Lower leg skin (tissue), 4 donors: ENCODE results near the gene CACNA1F. TPM values are rescaled to one million over a fixed set of nuclear protein-coding genes. Genes with fewer than 3 reads are reported as not detected.

ENCODE experiments used
- DNase-seq, 2 donors: peaks; one replicate each; pipeline ENCODE4 v3.0.0-alpha.2; 2019; ENCODE audit warnings: low spot score in 2 of 2
- H3K4me3 ChIP-seq: fragments of 200-600 bp; sonication (generic); 2 replicates; pipeline ENCODE4 v1.5.1; 2017; ENCODE audit warnings: mild to moderate bottlenecking, low read depth; ENCODE audit not compliant: poor library complexity, severe bottlenecking
- CTCF ChIP-seq, 3 donors: fragments of 450-650 bp; IDR thresholded peaks; one replicate each; pipeline ENCODE4 v1.5.1; 2016; ENCODE audit warnings: antibody characterized with exemption in 3 of 3, mild to moderate bottlenecking in 3 of 3, moderate library complexity in 2 of 3
- POLR2A ChIP-seq, 2 donors: fragments of 450-650 bp; IDR thresholded peaks; one replicate each; pipeline ENCODE4 v1.6.1; 2016 to 2017; ENCODE audit warnings: antibody characterized with exemption in 2 of 2, mild to moderate bottlenecking in 1 of 2, moderate library complexity in 1 of 2
- WGBS, 2 donors: methylation state at CpG; one replicate each; pipeline ENCODE4 v1.1.5; 2018; 5-methylcytosine and 5-hydroxymethylcytosine counted together
- intact Hi-C: fragments of 100-400 bp; cut with DNase I; formaldehyde crosslinking; loops from one replicate; pipeline ENCODE4 v1.15.0; 2023; ENCODE audit warnings: low total_unique reads
- total RNA-seq, 4 donors: library from RNA; depleted of rRNA; stranded (reverse); fragments of >200 nt; gene quantifications; one replicate each; pipeline ENCODE4 v1.1.0, GENCODE V29; 2016

Gene CACNA1F
- total RNA-seq, 4 donors from 2014 or later = 0.06 to 0.76 (median 0.15) TPM; not detected in 1

- 1 to 42% methylated on average over 15 to 43 of the region's 61 CpGs for WGBS, 2 donors
- no peak within 1 kb of the TSS for H3K4me3 ChIP-seq
- DNase-seq = peak; percentile 80 to 97
- TF ChIP-seq POLR2A (IDR thresholded peaks at IDR 0.05) (no peak), CTCF (IDR thresholded peaks at IDR 0.05) (no peak)
- intact Hi-C loops = no loop called here
These were observed 33.0 kb downstream of the CACNA1F start, which contains the start of gene SYP for GRCh38 chrX:49199906-49200771. SYP (minus strand) TSS chrX:49200193; CDS start chrX:49200186, 7 bp downstream.

DNA sequence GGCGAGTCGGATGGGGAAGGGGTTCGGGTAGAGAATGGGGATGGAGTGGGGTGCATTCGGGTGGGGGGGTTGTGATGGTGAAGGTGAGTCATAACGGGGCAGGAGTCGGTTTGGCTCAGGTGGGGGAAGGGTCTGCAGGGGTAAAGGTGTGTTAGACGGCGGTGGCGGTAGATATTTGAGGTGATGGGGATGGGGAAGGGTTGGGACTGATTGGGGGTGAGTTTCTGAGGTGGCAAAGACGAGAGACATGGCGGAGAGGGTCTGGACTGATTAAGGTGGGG, 33.9 kb downstream of the CACNA1F start:
- 9 to 32% methylated on average over 11 of the region's 11 CpGs for WGBS, 2 donors
- no peak overlapping the region for H3K4me3 ChIP-seq
- TF ChIP-seq CTCF (IDR thresholded peaks at IDR 0.05) (no peak), POLR2A (IDR thresholded peaks at IDR 0.05) (no peak)
- no peak for DNase-seq
- intact Hi-C loops = no loop called here

- DNase-seq = no peak
- WGBS, 2 donors = 10 to 44% methylated on average over 11 to 12 of the region's 12 CpGs
- TF ChIP-seq POLR2A (IDR thresholded peaks at IDR 0.05) = no peak
- TF ChIP-seq CTCF (IDR thresholded peaks at IDR 0.05) = no peak
- H3K4me3 ChIP-seq = no peak overlapping the region
- intact Hi-C loops = no loop called here
These were observed 34.4 kb downstream of the CACNA1F start for GRCh38 chrX:49198540-49199314.

GRCh38 chrX:49197543-49198087, 35.5 kb downstream of the CACNA1F start:
- 72 to 77% methylated on average over 11 to 13 of the region's 13 CpGs for WGBS, 2 donors
- intact Hi-C loops = no loop called here
- DNase-seq = no peak
- TF ChIP-seq POLR2A (IDR thresholded peaks at IDR 0.05) (no peak), CTCF (IDR thresholded peaks at IDR 0.05) (no peak)
- H3K4me3 ChIP-seq = no peak overlapping the region

DNA sequence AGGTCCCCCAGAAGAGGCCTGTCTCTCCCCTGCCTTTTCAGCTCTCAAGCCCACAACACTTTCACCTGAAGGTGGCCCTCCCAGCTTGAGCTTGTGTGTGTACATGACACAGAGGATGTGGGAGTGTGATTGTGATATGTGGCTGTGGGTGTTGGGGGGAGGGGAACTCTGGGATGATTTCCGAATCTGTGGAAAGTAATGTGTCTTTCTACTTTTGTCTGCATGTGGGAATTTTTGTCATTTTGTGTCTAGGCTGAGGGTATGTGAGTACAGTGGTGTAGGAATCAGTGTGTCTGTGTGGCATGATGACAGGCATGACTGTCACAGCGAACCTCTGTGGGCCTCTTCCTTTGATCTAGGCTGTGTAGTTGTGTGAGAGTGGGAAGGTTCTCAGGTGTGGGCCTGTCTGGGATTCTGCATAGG, 39.6 kb downstream of the CACNA1F start:
- DNase-seq = no peak
- intact Hi-C loops = no loop called here
- TF ChIP-seq POLR2A (IDR thresholded peaks at IDR 0.05) = no peak
- TF ChIP-seq CTCF (IDR thresholded peaks at IDR 0.05) = no peak
- no peak overlapping the region for H3K4me3 ChIP-seq
- 58 to 65% methylated on average over 2 of the region's 2 CpGs for WGBS, 2 donors
